ENCODE data around the gene NME7.

GRCh38 chr1:169121146-169121923, 246.3 kb downstream of the NME7 start:
- TF ChIP-seq CTCF (IDR thresholded peaks at IDR 0.05), result no peak
- no peak for TF ChIP-seq EZH2 (IDR thresholded peaks at IDR 0.05)
